Right atrium auricular region (tissue), 2 donors: ENCODE measurements around the gene SIDT2. TPM values are rescaled to one million over a fixed set of nuclear protein-coding genes. Genes with fewer than 3 reads are reported as not detected.

Experiments used
- DNase-seq: peaks from one replicate; pipeline ENCODE4 v3.0.0-alpha.2; 2019; ENCODE audit warnings: low spot score
- H3K27ac ChIP-seq, 2 donors: fragments of 200-600 bp; sonication (generic); 1 replicate in 1 of 2; 2 replicates in 1 of 2; pipeline ENCODE4 v1.5.1; 2016 to 2019
- H3K27me3 ChIP-seq, 2 donors: fragments of 200-600 bp; sonication (generic); one replicate each; pipeline versions ENCODE4 v1.5.1 to v1.6.0; 2017 to 2019
- H3K36me3 ChIP-seq: fragments of 200-600 bp; sonication (generic); one replicate; pipeline ENCODE4 v1.5.1; 2016
- H3K4me1 ChIP-seq, 2 donors: fragments of 200-600 bp; sonication (generic); one replicate each; pipeline versions ENCODE4 v1.5.1 to v1.6.0; 2017 to 2019
- H3K4me3 ChIP-seq, 2 donors: fragments of 200-600 bp; sonication (generic); 1 replicate in 1 of 2; 2 replicates in 1 of 2; pipeline ENCODE4 v1.5.1; 2017 to 2019; ENCODE audit warnings: mild to moderate bottlenecking in 1 of 2, moderate library complexity in 1 of 2
- H3K9me3 ChIP-seq, 2 donors: fragments of 200-600 bp; sonication (generic); one replicate each; pipeline ENCODE4 v1.5.1; 2019
- total RNA-seq, 2 donors: library from RNA; depleted of rRNA; stranded (reverse); fragments of >200 nt; gene quantifications; one replicate each; pipeline ENCODE4 v1.1.0, GENCODE V29; 2016
- TF ChIP-seq, protein P1 (sequence below), 2 donors: fragments of 200-600 bp; sonication (generic); IDR thresholded peaks; one replicate each; pipeline ENCODE4 v1.5.1; 2019; ENCODE audit warnings: antibody characterized with exemption in 2 of 2

The SIDT2 gene
- total RNA-seq, 2 donors from 2014 or later = 19.1 to 33.0 TPM

DNA sequence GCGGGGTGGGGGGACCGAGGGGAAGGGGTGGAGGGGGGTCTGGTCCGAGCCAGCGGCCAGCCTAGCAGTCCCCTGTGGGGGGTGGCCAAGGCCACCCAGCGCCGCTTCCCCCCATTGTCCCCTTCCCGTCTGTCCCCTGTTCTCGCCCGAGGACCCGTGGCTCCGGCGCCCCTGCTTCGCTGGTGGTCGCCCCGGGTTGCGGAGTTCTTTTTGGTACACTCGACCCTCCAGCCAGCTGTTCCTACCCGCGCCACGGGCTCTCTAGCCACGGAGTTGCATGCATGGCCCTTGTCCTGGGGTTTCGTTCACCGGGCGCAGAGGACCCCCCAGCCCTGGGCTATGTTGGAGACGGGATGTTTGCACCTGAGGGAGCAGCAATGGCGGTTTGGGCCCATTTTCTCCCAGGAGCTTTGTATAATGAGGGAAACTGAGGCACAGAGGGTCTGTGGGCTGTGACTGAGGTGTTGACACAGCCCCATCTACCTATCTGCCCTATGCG lies 54.4 kb downstream of the SIDT2 start:
- Histone ChIP-seq H3K27me3 (no peaks in the 10 kb centered on the region), H3K9me3 (no peaks in the 10 kb centered on the region), H3K4me1 (peaks cover 0 to 34% of the 10 kb centered on the region in 2 donors), H3K36me3 (peaks cover 24% of the 10 kb centered on the region), H3K27ac (peak overlapping the region; percentile 97), H3K4me3 (peak overlapping the region; percentile 67 to 97)
- DNase-seq = peak; percentile 59
- TF ChIP-seq, protein P1, sequence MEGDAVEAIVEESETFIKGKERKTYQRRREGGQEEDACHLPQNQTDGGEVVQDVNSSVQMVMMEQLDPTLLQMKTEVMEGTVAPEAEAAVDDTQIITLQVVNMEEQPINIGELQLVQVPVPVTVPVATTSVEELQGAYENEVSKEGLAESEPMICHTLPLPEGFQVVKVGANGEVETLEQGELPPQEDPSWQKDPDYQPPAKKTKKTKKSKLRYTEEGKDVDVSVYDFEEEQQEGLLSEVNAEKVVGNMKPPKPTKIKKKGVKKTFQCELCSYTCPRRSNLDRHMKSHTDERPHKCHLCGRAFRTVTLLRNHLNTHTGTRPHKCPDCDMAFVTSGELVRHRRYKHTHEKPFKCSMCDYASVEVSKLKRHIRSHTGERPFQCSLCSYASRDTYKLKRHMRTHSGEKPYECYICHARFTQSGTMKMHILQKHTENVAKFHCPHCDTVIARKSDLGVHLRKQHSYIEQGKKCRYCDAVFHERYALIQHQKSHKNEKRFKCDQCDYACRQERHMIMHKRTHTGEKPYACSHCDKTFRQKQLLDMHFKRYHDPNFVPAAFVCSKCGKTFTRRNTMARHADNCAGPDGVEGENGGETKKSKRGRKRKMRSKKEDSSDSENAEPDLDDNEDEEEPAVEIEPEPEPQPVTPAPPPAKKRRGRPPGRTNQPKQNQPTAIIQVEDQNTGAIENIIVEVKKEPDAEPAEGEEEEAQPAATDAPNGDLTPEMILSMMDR (IDR thresholded peaks at IDR 0.05) = no peak

DNA sequence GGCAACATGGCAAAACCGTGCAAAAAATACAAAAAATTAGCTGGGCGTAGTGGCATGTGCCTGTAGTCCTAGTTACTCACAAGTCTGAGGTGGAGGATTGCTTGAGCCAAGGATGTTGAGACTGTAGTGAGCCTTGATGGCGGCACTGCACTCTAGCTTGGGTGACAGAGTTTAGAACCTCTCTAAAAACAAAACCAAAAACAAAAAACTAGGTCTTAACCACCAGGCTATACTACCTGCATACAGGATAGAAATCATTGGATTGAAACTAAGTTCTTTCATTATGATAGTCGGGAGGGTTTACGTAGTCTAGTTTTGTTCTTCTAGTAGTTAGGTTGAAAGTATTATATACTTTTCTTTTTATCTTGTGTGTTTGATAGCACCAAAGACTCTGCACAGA lies 59.7 kb downstream of the SIDT2 start:
- peak; percentile 5 for DNase-seq
- Histone ChIP-seq H3K27me3 (no peaks in the 10 kb centered on the region), H3K36me3 (peaks cover 34% of the 10 kb centered on the region), H3K4me3 (no peak overlapping the region), H3K9me3 (no peaks in the 10 kb centered on the region), H3K27ac (no peak overlapping the region), H3K4me1 (peaks cover 0 to 13% of the 10 kb centered on the region in 2 donors)
- TF ChIP-seq, protein P1 (IDR thresholded peaks at IDR 0.05) = no peak

DNA sequence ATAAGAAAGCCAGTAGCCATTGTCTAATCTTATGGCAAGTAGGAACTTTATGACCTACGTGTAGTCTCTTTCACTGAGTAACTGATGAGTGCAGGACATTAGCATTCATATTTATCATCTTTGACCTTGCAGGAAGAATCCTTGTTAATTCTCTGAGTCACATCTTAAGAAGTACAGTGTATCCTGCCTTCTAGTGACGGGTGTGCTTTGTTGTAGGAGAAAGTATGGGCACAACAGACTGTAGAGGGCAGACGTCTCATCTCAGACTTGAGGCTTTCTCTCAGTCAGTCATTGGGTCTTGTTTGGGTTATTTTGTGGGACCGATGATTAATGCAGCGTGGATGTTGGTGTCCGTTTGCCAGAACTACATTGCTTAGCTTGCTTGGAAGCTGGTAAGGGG lies 60.8 kb downstream of the SIDT2 start:
- peaks cover 0 to 2% of the 10 kb centered on the region in 2 donors for H3K4me1 ChIP-seq
- no peaks in the 10 kb centered on the region for H3K9me3 ChIP-seq
- peaks cover 42% of the 10 kb centered on the region for H3K36me3 ChIP-seq
- H3K27me3 ChIP-seq = no peaks in the 10 kb centered on the region
- no peak for DNase-seq
- H3K4me3 ChIP-seq = no peak overlapping the region
- H3K27ac ChIP-seq = no peak overlapping the region
- TF ChIP-seq, protein P1 (IDR thresholded peaks at IDR 0.05) = no peak

Other genes with a start within 250 kb of the SIDT2 start
- 10 to 100 TPM; 27.0 to 40.1 TPM for gene SIK3, start 80.3 kb upstream of the SIDT2 start, total RNA-seq
- 10 to 100 TPM; 41.1 to 65.8 TPM for gene PAFAH1B2, start 34.5 kb upstream of the SIDT2 start, total RNA-seq
- gene TAGLN, start 20.6 kb downstream of the SIDT2 start, total RNA-seq = 1,000 to 10,000 TPM in 1 of 2 donors, 100 to 1,000 TPM in 1; 442 to 1,859 TPM
- gene PCSK7, start 53.3 kb downstream of the SIDT2 start, total RNA-seq = 10 to 100 TPM; 25.3 to 32.8 TPM
- 10 to 100 TPM; 11.0 to 11.5 TPM for gene RNF214, start 53.9 kb downstream of the SIDT2 start, total RNA-seq
- gene BACE1-AS, start 112.6 kb downstream of the SIDT2 start, total RNA-seq = 1 to 10 TPM; 7.5 to 9.0 TPM
- 10 to 100 TPM; 11.9 to 20.3 TPM for gene BACE1, start 137.5 kb downstream of the SIDT2 start, total RNA-seq
- gene CEP164, start 149.1 kb downstream of the SIDT2 start, total RNA-seq = 1 to 10 TPM; 3.3 to 7.6 TPM